Prostate gland (tissue), 2 donors: ENCODE measurements around the gene LDB2. TPM values are rescaled to one million over a fixed set of nuclear protein-coding genes. Genes with fewer than 3 reads are reported as not detected.
A peak's percentile ranks its signal among the peaks of the same experiment; 100 is the strongest.

ENCODE experiments used
- DNase-seq: peaks from one replicate; pipeline ENCODE4 v3.0.0-alpha.2; 2019; ENCODE audit warnings: low spot score
- H3K27ac ChIP-seq, 2 donors: fragments of 200-600 bp; sonication (generic); 2 replicates each; pipeline ENCODE4 v1.5.1; 2017 to 2019
- H3K27me3 ChIP-seq: fragments of 200-600 bp; sonication (generic); replicated peaks from 2 replicates; pipeline ENCODE4 v1.5.1; 2019; ENCODE audit not compliant: insufficient read depth
- H3K36me3 ChIP-seq, 2 donors: fragments of 200-600 bp; sonication (generic); 1 replicate in 1 of 2; 2 replicates in 1 of 2; pipeline versions ENCODE4 v1.5.1 to v1.8.1; 2017 to 2019
- H3K4me1 ChIP-seq: fragments of 200-600 bp; sonication (generic); replicated peaks from 2 replicates; pipeline ENCODE4 v1.5.1; 2019
- H3K4me3 ChIP-seq, 2 donors: fragments of 200-600 bp; sonication (generic); 2 replicates each; pipeline ENCODE4 v1.5.1; 2017 to 2019
- H3K9me3 ChIP-seq: fragments of 200-600 bp; sonication (generic); 2 replicates; pipeline ENCODE4 v1.5.1; 2017
- POLR2A ChIP-seq: fragments of 450-650 bp; IDR thresholded peaks from one replicate; pipeline ENCODE4 v1.6.1; 2016; ENCODE audit warnings: antibody characterized with exemption, mild to moderate bottlenecking
- POLR2AphosphoS5 ChIP-seq: sonication (generic); formaldehyde crosslinking; IDR thresholded peaks from one replicate; pipeline ENCODE4 v1.6.1; 2017; ENCODE audit warnings: antibody characterized with exemption
- WGBS: methylation state at CpG from one replicate; pipeline ENCODE4 v1.1.5; 2018; 5-methylcytosine and 5-hydroxymethylcytosine counted together
- intact Hi-C: fragments of 100-400 bp; cut with DNase I; formaldehyde crosslinking; loops from one replicate; pipeline ENCODE4 v1.14.2; 2022
- total RNA-seq, 2 donors: library from RNA; depleted of rRNA; stranded (reverse); fragments of >200 nt; gene quantifications; one replicate each; pipeline ENCODE4 v1.1.0, GENCODE V29; 2016
- TF ChIP-seq, protein P1 (sequence below), 4 experiments: fragments of 200-600 bp in 2 of 4; fragments of 450-650 bp in 2 of 4; sonication (generic) in 2 of 4; IDR thresholded peaks; 1 replicate in 3 of 4; 2 replicates in 1 of 4; pipeline ENCODE4 v1.5.1; 2016 to 2019; ENCODE audit warnings: antibody characterized with exemption in 4 of 4, mild to moderate bottlenecking in 2 of 4, moderate library complexity in 2 of 4

Gene LDB2
- total RNA-seq, 2 donors from 2014 or later: 6.0 to 37.7 TPM

GRCh38 chr4:16804581-16804980 is 93.9 kb downstream of the LDB2 start:
- H3K36me3 ChIP-seq: no peaks in the 10 kb centered on the region
- H3K4me1 ChIP-seq: no peaks in the 10 kb centered on the region
- no peaks in the 10 kb centered on the region for H3K27me3 ChIP-seq
- H3K4me3 ChIP-seq: no peak overlapping the region
- TF ChIP-seq, protein P1, sequence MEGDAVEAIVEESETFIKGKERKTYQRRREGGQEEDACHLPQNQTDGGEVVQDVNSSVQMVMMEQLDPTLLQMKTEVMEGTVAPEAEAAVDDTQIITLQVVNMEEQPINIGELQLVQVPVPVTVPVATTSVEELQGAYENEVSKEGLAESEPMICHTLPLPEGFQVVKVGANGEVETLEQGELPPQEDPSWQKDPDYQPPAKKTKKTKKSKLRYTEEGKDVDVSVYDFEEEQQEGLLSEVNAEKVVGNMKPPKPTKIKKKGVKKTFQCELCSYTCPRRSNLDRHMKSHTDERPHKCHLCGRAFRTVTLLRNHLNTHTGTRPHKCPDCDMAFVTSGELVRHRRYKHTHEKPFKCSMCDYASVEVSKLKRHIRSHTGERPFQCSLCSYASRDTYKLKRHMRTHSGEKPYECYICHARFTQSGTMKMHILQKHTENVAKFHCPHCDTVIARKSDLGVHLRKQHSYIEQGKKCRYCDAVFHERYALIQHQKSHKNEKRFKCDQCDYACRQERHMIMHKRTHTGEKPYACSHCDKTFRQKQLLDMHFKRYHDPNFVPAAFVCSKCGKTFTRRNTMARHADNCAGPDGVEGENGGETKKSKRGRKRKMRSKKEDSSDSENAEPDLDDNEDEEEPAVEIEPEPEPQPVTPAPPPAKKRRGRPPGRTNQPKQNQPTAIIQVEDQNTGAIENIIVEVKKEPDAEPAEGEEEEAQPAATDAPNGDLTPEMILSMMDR (IDR thresholded peaks at IDR 0.05): no peak
- no peak for TF ChIP-seq POLR2AphosphoS5
- TF ChIP-seq POLR2A: no peak
- intact Hi-C loops: no loop called here
- DNase-seq: no peak
- no peak overlapping the region for H3K27ac ChIP-seq
- H3K9me3 ChIP-seq: no peaks in the 10 kb centered on the region

GRCh38 chr4:16802044-16802443 is 96.4 kb downstream of the LDB2 start:
- Histone ChIP-seq H3K27ac (no peak overlapping the region), H3K36me3 (no peaks in the 10 kb centered on the region), H3K27me3 (no peaks in the 10 kb centered on the region), H3K4me3 (no peak overlapping the region), H3K9me3 (no peaks in the 10 kb centered on the region), H3K4me1 (no peaks in the 10 kb centered on the region)
- no peak for DNase-seq
- WGBS: 88% methylated on average over 3 of the region's 3 CpGs
- TF ChIP-seq POLR2A (no peak), POLR2AphosphoS5 (no peak)
- TF ChIP-seq, protein P1 (IDR thresholded peaks at IDR 0.05): no peak
- intact Hi-C loops: no loop called here

DNA sequence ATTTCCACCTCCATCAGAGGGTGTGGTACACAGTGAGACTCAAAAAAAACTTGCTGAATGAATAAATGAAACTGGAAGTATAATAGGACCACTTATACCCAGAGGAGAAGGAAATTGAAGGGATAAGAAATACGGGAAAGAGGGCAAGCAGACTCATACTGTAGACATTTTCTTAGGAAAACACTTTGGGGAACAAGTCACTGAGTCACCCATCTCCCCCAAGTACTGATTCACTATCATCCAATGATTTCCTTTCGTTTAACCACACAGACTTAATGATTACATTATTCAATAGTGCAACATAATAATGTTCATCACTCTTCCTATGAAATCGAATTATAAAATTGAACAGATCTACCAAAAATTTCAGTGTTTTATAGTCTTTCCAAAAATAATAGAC is 97.1 kb downstream of the LDB2 start:
- Histone ChIP-seq H3K4me1 (no peaks in the 10 kb centered on the region), H3K27me3 (no peaks in the 10 kb centered on the region), H3K36me3 (no peaks in the 10 kb centered on the region), H3K9me3 (no peaks in the 10 kb centered on the region), H3K4me3 (no peak overlapping the region), H3K27ac (no peak overlapping the region)
- intact Hi-C loops: no loop called here
- DNase-seq: no peak
- TF ChIP-seq POLR2A (no peak), POLR2AphosphoS5 (no peak)
- TF ChIP-seq, protein P1 (IDR thresholded peaks at IDR 0.05): no peak
- WGBS: 79% methylated on average over 3 of the region's 3 CpGs

DNA sequence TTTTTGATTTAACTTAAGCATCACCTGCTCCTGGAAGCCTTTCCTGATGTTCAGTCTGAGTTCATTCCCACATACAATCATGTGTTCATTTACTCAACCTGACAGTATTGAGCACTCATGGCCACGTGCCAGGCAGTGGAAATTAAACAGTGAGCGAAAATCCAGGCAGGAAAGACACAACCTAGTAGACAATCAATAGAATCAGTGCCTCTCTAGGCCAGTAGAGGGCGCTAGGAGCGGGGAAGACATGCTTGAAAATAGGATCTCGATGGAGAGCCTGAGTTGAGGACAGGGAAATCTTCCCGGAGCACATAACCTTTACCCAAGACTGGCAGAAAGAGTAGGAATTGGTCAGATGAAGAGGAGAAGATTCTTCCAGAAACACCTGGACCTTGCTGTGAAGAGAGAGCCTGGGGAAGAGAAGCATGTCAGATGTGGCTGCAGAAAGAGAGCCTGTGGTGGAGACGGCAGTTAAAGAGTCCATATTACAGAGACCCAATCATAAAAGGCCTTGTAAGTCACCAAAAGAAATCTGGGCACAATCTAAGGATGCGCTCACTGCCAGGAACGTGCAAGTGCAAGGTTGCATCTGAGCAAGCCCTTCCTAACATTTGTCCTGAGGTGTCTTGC is 103.5 kb downstream of the LDB2 start:
- H3K9me3 ChIP-seq: no peaks in the 10 kb centered on the region
- H3K36me3 ChIP-seq: no peaks in the 10 kb centered on the region
- intact Hi-C loops: loop anchor here (10.0 kb wide), 1 partner anchor 530 kb away; no protein-coding TSS in a partner anchor
- no peak for DNase-seq
- TF ChIP-seq, protein P1 (IDR thresholded peaks at IDR 0.05): peak in 2 of 4 experiments; percentile 10 to 32
- TF ChIP-seq POLR2AphosphoS5 (no peak), POLR2A (no peak)
- WGBS: 48% methylated on average over 9 of the region's 9 CpGs
- H3K4me3 ChIP-seq: no peak overlapping the region
- no peaks in the 10 kb centered on the region for H3K4me1 ChIP-seq
- no peak overlapping the region for H3K27ac ChIP-seq
- H3K27me3 ChIP-seq: no peaks in the 10 kb centered on the region

DNA sequence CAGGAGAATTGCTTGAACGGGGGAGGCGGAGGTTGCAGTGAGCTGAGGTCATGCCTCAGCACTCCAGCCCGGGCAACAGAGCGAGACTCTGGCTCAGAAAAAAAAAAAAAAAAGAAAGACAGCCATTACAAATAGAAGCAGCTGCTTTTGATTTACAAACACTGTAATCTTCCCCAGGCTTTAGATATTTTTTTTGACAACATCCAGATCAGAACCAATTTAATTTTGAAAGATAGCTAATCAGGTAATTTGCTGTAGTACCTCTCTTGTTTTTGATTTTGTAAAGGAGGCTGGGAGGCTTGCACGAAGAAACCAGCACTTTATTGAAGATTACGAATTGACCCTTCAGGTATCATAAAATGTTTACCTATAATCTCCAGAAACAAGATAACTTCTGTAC is 107.0 kb downstream of the LDB2 start:
- TF ChIP-seq POLR2AphosphoS5: no peak
- intact Hi-C loops: loop anchor here (10.0 kb wide), 1 partner anchor 533 kb away; no protein-coding TSS in a partner anchor
- Histone ChIP-seq H3K27ac (no peak overlapping the region), H3K4me1 (no peaks in the 10 kb centered on the region), H3K4me3 (no peak overlapping the region), H3K9me3 (no peaks in the 10 kb centered on the region), H3K27me3 (no peaks in the 10 kb centered on the region), H3K36me3 (no peaks in the 10 kb centered on the region)
- WGBS: 76% methylated on average over 6 of the region's 6 CpGs
- DNase-seq: no peak
